Measurements from ENCODE around the gene MCTP2.

GRCh38 chr15:94411846-94412245 is 180.5 kb downstream of the MCTP2 start:
- TF ChIP-seq CTCF (IDR thresholded peaks at IDR 0.05) (no peak), EZH2 (IDR thresholded peaks at IDR 0.05; ENCODE audit: borderline replicate concordance, insufficient read depth, low read depth, low read length, poor library complexity, severe bottlenecking) (no peak)
